HL-60 (cell line): ENCODE measurements around the gene MANBA.

Source experiments
- DNase-seq, 2 experiments: peaks; one replicate each; pipeline ENCODE4 v3.0.0-alpha.2; 2010 to 2020; ENCODE audit warnings: low read depth in 1 of 2, low spot score in 1 of 2
- H3K27ac ChIP-seq: fragments of 250-450 bp; sonication (Bioruptor Pico); replicated peaks from 2 replicates; pipeline ENCODE4 v1.5.1; 2020; ENCODE audit warnings: mild to moderate bottlenecking, moderate library complexity
- H3K27me3 ChIP-seq: fragments of 250-450 bp; sonication (Bioruptor Pico); 2 replicates; pipeline ENCODE4 v1.5.1; 2021; ENCODE audit warnings: mild to moderate bottlenecking, moderate library complexity; ENCODE audit not compliant: insufficient read depth, poor library complexity, severe bottlenecking
- H3K4me3 ChIP-seq: replicated peaks from 2 replicates; pipeline ENCODE4 v1.5.1; 2011; ENCODE audit warnings: mild to moderate bottlenecking, control low read depth, low read length; ENCODE audit not compliant: insufficient read depth
- GABPA ChIP-seq: IDR thresholded peaks from 2 replicates; pipeline ENCODE4 v1.6.1; 2012; ENCODE audit warnings: low read depth
- POLR2AphosphoS5 ChIP-seq: IDR thresholded peaks from 2 replicates; pipeline ENCODE4 v1.6.1; 2012; ENCODE audit warnings: low read depth
- SPI1 ChIP-seq: IDR thresholded peaks from 2 replicates; pipeline ENCODE4 v1.6.1; 2012; ENCODE audit warnings: low read depth, mild to moderate bottlenecking, borderline replicate concordance
- TF ChIP-seq, protein P1 (sequence below): IDR thresholded peaks from 2 replicates; pipeline ENCODE4 v1.6.1; 2012; ENCODE audit warnings: low read depth; ENCODE audit not compliant: insufficient replicate concordance
- TF ChIP-seq, protein P2 (sequence below): IDR thresholded peaks from one replicate; pipeline ENCODE4 v1.5.1; 2011; ENCODE audit warnings: low read length, control low read depth, inconsistent platforms; ENCODE audit not compliant: insufficient read depth

MANBA gene

DNA sequence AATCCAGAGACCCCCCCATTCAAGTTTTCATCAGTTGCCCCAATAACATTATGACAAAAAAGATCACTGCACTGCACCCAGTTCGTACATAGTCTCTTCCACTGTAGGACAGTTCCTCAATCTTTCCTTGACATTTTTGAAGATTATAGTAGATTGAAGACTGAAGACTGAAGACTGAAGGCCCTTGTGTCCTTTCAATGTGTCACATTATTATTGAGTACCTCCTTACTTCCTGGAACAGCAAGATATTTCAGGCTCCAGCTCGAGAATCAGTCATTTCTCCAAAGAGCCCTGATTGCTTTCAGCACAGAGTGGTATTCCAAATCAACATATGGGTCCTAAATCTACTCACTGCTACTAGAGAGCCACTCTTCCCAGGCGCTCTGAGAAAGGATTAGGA is 75.0 kb downstream of the MANBA start:
- Histone ChIP-seq H3K4me3 (no peak overlapping the region), H3K27me3 (no peaks in the 10 kb centered on the region), H3K27ac (no peak overlapping the region)
- DNase-seq: no peak
- TF ChIP-seq, protein P1, sequence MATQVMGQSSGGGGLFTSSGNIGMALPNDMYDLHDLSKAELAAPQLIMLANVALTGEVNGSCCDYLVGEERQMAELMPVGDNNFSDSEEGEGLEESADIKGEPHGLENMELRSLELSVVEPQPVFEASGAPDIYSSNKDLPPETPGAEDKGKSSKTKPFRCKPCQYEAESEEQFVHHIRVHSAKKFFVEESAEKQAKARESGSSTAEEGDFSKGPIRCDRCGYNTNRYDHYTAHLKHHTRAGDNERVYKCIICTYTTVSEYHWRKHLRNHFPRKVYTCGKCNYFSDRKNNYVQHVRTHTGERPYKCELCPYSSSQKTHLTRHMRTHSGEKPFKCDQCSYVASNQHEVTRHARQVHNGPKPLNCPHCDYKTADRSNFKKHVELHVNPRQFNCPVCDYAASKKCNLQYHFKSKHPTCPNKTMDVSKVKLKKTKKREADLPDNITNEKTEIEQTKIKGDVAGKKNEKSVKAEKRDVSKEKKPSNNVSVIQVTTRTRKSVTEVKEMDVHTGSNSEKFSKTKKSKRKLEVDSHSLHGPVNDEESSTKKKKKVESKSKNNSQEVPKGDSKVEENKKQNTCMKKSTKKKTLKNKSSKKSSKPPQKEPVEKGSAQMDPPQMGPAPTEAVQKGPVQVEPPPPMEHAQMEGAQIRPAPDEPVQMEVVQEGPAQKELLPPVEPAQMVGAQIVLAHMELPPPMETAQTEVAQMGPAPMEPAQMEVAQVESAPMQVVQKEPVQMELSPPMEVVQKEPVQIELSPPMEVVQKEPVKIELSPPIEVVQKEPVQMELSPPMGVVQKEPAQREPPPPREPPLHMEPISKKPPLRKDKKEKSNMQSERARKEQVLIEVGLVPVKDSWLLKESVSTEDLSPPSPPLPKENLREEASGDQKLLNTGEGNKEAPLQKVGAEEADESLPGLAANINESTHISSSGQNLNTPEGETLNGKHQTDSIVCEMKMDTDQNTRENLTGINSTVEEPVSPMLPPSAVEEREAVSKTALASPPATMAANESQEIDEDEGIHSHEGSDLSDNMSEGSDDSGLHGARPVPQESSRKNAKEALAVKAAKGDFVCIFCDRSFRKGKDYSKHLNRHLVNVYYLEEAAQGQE: no peak

DNA sequence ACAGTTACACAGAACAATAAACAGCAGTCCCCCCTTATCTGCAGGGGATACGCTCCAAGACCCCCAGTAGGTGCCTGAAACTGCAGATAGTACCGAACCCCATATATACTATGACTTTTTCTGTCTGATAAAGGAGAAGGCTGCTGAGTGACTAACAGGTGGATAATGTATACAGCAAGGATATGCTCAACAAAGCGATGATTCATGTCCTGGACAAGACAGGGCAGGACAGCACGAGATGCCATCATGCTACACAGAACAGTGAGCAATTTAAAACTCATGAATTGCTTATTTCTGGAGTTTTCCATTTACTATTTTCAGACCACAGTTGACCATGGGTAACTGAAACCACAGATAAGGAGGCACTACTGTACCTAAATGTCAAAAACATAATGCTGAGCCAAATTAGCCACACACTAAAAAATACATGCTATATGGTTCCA is 76.1 kb downstream of the MANBA start:
- H3K4me3 ChIP-seq: no peak overlapping the region
- no peak overlapping the region for H3K27ac ChIP-seq
- no peaks in the 10 kb centered on the region for H3K27me3 ChIP-seq
- DNase-seq: no peak
- TF ChIP-seq, protein P2, sequence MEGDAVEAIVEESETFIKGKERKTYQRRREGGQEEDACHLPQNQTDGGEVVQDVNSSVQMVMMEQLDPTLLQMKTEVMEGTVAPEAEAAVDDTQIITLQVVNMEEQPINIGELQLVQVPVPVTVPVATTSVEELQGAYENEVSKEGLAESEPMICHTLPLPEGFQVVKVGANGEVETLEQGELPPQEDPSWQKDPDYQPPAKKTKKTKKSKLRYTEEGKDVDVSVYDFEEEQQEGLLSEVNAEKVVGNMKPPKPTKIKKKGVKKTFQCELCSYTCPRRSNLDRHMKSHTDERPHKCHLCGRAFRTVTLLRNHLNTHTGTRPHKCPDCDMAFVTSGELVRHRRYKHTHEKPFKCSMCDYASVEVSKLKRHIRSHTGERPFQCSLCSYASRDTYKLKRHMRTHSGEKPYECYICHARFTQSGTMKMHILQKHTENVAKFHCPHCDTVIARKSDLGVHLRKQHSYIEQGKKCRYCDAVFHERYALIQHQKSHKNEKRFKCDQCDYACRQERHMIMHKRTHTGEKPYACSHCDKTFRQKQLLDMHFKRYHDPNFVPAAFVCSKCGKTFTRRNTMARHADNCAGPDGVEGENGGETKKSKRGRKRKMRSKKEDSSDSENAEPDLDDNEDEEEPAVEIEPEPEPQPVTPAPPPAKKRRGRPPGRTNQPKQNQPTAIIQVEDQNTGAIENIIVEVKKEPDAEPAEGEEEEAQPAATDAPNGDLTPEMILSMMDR: no peak
- TF ChIP-seq SPI1 (no peak), GABPA (no peak), POLR2AphosphoS5 (no peak)
- TF ChIP-seq, protein P1: no peak

- no peak for DNase-seq
- no peaks in the 10 kb centered on the region for H3K27me3 ChIP-seq
- H3K27ac ChIP-seq: no peak overlapping the region
- TF ChIP-seq SPI1 (no peak), GABPA (no peak), POLR2AphosphoS5 (no peak)
- TF ChIP-seq, protein P2: no peak
- TF ChIP-seq, protein P1: no peak
- H3K4me3 ChIP-seq: no peak overlapping the region
Observed at GRCh38 chr4:102683881-102684609, 76.7 kb downstream of the MANBA start.
